ENCODE results near the gene PRTFDC1. TPM values are rescaled to one million over a fixed set of nuclear protein-coding genes. Genes with fewer than 3 reads are reported as not detected.

The PRTFDC1 gene
- total and polyA plus RNA-seq, 2 donors from 2014 or later = 3.8 to 6.1 TPM

GRCh38 chr10:24951201-24952142 lies 934 bp downstream of the PRTFDC1 start:
- Histone ChIP-seq H3K27ac (ENCODE audit: low read depth in 2 of 2, low read length in 2 of 2) (peak overlapping the region in 1 of 2 donors; percentile 36), H3K9me3 (ENCODE audit: control insufficient read depth in 2 of 3, insufficient read depth in 1 of 3, low read length in 3 of 3) (no peaks in the 10 kb centered on the region), H3K27me3 (ENCODE audit: control insufficient read depth, insufficient read depth, low read length) (no peaks in the 10 kb centered on the region), H3K9ac (ENCODE audit: low read length in 3 of 3) (peak overlapping the region; percentile 3 to 55 (median 49)), H3K36me3 (ENCODE audit: control insufficient read depth in 2 of 3, insufficient read depth in 3 of 3, low read length in 3 of 3) (no peaks in the 10 kb centered on the region), H3K4me1 (ENCODE audit: control insufficient read depth in 2 of 3, insufficient read depth in 2 of 3, low read depth in 1 of 3, low read length in 3 of 3) (peaks cover 0 to 5% (median 3%) of the 10 kb centered on the region in 3 donors), H3K4me3 (ENCODE audit: low read length in 3 of 3) (peak overlapping the region in 2 of 3 donors; percentile 64 to 69)
- TF ChIP-seq CTCF (IDR thresholded peaks at IDR 0.05; ENCODE audit: borderline replicate concordance, extremely low read depth, insufficient read depth) = no peak
- intact Hi-C loops (cut with DNase I) = no loop called here
- no peak for FAIRE-seq
- peak; percentile 62 to 80 (median 76) for DNase-seq

GRCh38 chr10:24950439-24950838 lies 2.0 kb downstream of the PRTFDC1 start:
- H3K4me1 ChIP-seq (ENCODE audit: control insufficient read depth in 2 of 3, insufficient read depth in 2 of 3, low read depth in 1 of 3, low read length in 3 of 3) = peaks cover 0 to 5% (median 3%) of the 10 kb centered on the region in 3 donors
- no peak for TF ChIP-seq CTCF (IDR thresholded peaks at IDR 0.05; ENCODE audit: borderline replicate concordance, extremely low read depth, insufficient read depth)
- H3K36me3 ChIP-seq (ENCODE audit: control insufficient read depth in 2 of 3, insufficient read depth in 3 of 3, low read length in 3 of 3) = no peaks in the 10 kb centered on the region
- H3K9me3 ChIP-seq (ENCODE audit: control insufficient read depth in 2 of 3, insufficient read depth in 1 of 3, low read length in 3 of 3) = no peaks in the 10 kb centered on the region
- DNase-seq (no peak), FAIRE-seq (no peak)
- intact Hi-C loops (cut with DNase I) = no loop called here
- no peaks in the 10 kb centered on the region for H3K27me3 ChIP-seq (ENCODE audit: control insufficient read depth, insufficient read depth, low read length)
- H3K9ac ChIP-seq (ENCODE audit: low read length in 3 of 3) = no peak overlapping the region
- no peak overlapping the region for H3K4me3 ChIP-seq (ENCODE audit: low read length in 3 of 3)
- no peak overlapping the region for H3K27ac ChIP-seq (ENCODE audit: low read depth in 2 of 2, low read length in 2 of 2)

GRCh38 chr10:24949616-24950015 lies 2.8 kb downstream of the PRTFDC1 start:
- Histone ChIP-seq H3K4me1 (ENCODE audit: control insufficient read depth in 2 of 3, insufficient read depth in 2 of 3, low read depth in 1 of 3, low read length in 3 of 3) (peaks cover 0 to 5% (median 3%) of the 10 kb centered on the region in 3 donors), H3K27me3 (ENCODE audit: control insufficient read depth, insufficient read depth, low read length) (no peaks in the 10 kb centered on the region), H3K9ac (ENCODE audit: low read length in 3 of 3) (no peak overlapping the region), H3K27ac (ENCODE audit: low read depth in 2 of 2, low read length in 2 of 2) (no peak overlapping the region), H3K9me3 (ENCODE audit: control insufficient read depth in 2 of 3, insufficient read depth in 1 of 3, low read length in 3 of 3) (no peaks in the 10 kb centered on the region), H3K4me3 (ENCODE audit: low read length in 3 of 3) (no peak overlapping the region), H3K36me3 (ENCODE audit: control insufficient read depth in 2 of 3, insufficient read depth in 3 of 3, low read length in 3 of 3) (no peaks in the 10 kb centered on the region)
- TF ChIP-seq CTCF (IDR thresholded peaks at IDR 0.05; ENCODE audit: borderline replicate concordance, extremely low read depth, insufficient read depth) = no peak
- intact Hi-C loops (cut with DNase I) = no loop called here
- DNase-seq (no peak), FAIRE-seq (no peak)
